Measurements from ENCODE around the gene IL17RD.

DNA sequence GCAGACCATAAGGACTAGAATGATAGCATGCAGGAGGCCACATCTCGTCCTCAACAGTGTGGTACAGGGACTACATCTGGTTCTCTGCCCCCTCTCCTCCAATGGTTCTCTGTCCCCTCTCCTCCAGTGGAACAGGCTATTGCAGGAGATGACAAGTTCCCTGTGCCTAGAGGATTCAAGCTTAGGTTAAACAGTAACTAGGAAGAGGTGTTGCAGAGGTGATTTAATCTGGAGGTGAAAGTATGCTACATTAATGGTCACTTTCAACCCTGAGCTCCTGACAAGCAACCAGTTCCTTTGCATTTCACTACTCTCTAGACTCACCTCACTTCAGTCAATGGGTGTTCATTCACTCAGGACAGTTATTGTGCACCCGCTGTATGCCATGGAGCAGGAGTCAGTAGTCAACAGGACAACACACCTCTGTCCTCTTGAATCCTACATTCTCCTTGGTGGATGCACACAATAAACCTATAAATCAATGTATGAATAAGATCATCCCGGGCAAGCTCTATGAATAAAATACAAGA, 88.7 kb downstream of the IL17RD start:
- TF ChIP-seq, protein P1, sequence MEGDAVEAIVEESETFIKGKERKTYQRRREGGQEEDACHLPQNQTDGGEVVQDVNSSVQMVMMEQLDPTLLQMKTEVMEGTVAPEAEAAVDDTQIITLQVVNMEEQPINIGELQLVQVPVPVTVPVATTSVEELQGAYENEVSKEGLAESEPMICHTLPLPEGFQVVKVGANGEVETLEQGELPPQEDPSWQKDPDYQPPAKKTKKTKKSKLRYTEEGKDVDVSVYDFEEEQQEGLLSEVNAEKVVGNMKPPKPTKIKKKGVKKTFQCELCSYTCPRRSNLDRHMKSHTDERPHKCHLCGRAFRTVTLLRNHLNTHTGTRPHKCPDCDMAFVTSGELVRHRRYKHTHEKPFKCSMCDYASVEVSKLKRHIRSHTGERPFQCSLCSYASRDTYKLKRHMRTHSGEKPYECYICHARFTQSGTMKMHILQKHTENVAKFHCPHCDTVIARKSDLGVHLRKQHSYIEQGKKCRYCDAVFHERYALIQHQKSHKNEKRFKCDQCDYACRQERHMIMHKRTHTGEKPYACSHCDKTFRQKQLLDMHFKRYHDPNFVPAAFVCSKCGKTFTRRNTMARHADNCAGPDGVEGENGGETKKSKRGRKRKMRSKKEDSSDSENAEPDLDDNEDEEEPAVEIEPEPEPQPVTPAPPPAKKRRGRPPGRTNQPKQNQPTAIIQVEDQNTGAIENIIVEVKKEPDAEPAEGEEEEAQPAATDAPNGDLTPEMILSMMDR (IDR thresholded peaks at IDR 0.05): no peak
- no peak for TF ChIP-seq POLR2A (IDR thresholded peaks at IDR 0.05)

Data from heart left ventricle (tissue), 13 donors.